ENCODE measurements around the gene RNF114. TPM values are rescaled to one million over a fixed set of nuclear protein-coding genes. Genes with fewer than 3 reads are reported as not detected.

RNF114 gene
- total RNA-seq, 1 donor from 2014 or later = 62.7 TPM

DNA sequence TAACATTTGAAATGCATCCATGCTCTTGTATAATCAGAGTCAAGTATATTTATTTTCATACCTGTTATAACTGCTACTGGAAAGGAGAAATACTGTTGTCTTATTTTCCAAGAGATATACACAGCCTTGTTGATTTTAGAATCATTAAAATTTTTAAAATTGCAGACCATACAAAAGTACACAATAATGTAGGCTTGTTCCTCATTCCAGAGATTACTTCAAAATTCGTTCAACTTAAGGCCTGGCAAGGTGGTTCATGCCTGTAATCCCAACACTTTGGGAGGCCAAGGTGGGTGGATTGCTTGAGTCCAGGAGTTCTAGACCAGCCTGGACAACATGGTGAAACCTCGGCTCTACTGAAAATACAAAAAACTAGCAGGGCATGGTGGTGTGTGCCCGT is 6.1 kb downstream of the RNF114 start:
- Histone ChIP-seq H2AFZ (ENCODE audit: low read depth, low read length) (no peak overlapping the region), H3K4me2 (ENCODE audit: low read length) (no peak overlapping the region), H4K20me1 (ENCODE audit: insufficient read depth, low read length) (peaks cover 51% of the 10 kb centered on the region), H3K27me3 (ENCODE audit: insufficient read depth, low read length) (no peaks in the 10 kb centered on the region), H3K4me3 (ENCODE audit: insufficient read depth, low read depth, low read length) (no peak overlapping the region), H3K27ac (ENCODE audit: low read depth, low read length) (no peak overlapping the region), H3K4me1 (ENCODE audit: insufficient read depth, low read length) (peaks cover 17% of the 10 kb centered on the region), H3K79me2 (ENCODE audit: insufficient read depth, low read length) (peaks cover 84% of the 10 kb centered on the region), H3K36me3 (ENCODE audit: insufficient read depth, low read length) (peaks cover 34% of the 10 kb centered on the region), H3K9me3 (ENCODE audit: insufficient read depth, low read depth, low read length) (no peaks in the 10 kb centered on the region), H3K9ac (ENCODE audit: low read length) (no peak overlapping the region)
- Mint-ChIP-seq H3K36me3 (ENCODE audit: low read depth, unreplicated experiment) (peaks cover 19% of the 10 kb centered on the region), H3K27ac (ENCODE audit: unreplicated experiment) (no peak overlapping the region), H3K9me3 (ENCODE audit: unreplicated experiment) (no peaks in the 10 kb centered on the region), H3K27me3 (ENCODE audit: low read depth, unreplicated experiment) (no peaks in the 10 kb centered on the region), H3K4me1 (ENCODE audit: low read depth, unreplicated experiment) (peaks cover 16% of the 10 kb centered on the region), H3K4me3 (ENCODE audit: unreplicated experiment) (no peak overlapping the region)
- TF ChIP-seq, protein P1, sequence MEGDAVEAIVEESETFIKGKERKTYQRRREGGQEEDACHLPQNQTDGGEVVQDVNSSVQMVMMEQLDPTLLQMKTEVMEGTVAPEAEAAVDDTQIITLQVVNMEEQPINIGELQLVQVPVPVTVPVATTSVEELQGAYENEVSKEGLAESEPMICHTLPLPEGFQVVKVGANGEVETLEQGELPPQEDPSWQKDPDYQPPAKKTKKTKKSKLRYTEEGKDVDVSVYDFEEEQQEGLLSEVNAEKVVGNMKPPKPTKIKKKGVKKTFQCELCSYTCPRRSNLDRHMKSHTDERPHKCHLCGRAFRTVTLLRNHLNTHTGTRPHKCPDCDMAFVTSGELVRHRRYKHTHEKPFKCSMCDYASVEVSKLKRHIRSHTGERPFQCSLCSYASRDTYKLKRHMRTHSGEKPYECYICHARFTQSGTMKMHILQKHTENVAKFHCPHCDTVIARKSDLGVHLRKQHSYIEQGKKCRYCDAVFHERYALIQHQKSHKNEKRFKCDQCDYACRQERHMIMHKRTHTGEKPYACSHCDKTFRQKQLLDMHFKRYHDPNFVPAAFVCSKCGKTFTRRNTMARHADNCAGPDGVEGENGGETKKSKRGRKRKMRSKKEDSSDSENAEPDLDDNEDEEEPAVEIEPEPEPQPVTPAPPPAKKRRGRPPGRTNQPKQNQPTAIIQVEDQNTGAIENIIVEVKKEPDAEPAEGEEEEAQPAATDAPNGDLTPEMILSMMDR (IDR thresholded peaks at IDR 0.05; ENCODE audit: insufficient read depth, low read depth, low read length) = no peak
- no peak for TF ChIP-seq EZH2 (IDR thresholded peaks at IDR 0.05; ENCODE audit: insufficient read depth, low read length)
- FAIRE-seq (no peak), DNase-seq (ENCODE audit: low read depth) (no peak)

DNA sequence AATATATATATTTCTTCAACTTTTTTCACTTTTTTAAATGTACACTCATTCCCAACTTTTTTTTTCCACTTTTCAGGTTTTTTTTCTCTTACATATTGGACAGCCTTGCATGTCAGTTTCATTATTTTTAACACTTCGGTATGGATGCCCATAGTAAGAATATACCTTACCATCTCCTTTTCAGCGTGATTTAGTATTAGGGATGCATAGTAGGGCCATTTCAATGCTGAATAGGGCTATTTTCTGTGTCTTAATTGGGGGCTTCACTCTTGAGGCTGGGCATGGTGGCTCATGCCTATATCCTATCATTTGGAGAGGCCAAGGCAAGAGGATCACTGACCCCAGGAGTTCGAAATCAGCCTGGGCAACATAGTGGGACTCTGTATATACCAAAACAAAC is 6.7 kb downstream of the RNF114 start:
- FAIRE-seq = no peak
- no peak overlapping the region for H3K4me2 ChIP-seq (ENCODE audit: low read length)
- no peaks in the 10 kb centered on the region for H3K27me3 ChIP-seq (ENCODE audit: insufficient read depth, low read length)
- H3K4me3 ChIP-seq (ENCODE audit: insufficient read depth, low read depth, low read length) = no peak overlapping the region
- H3K27ac Mint-ChIP-seq (ENCODE audit: unreplicated experiment) = no peak overlapping the region
- no peak overlapping the region for H3K9ac ChIP-seq (ENCODE audit: low read length)
- no peaks in the 10 kb centered on the region for H3K9me3 Mint-ChIP-seq (ENCODE audit: unreplicated experiment)
- H3K27ac ChIP-seq (ENCODE audit: low read depth, low read length) = no peak overlapping the region
- H3K9me3 ChIP-seq (ENCODE audit: insufficient read depth, low read depth, low read length) = no peaks in the 10 kb centered on the region
- H3K4me1 ChIP-seq (ENCODE audit: insufficient read depth, low read length) = peaks cover 13% of the 10 kb centered on the region
- H2AFZ ChIP-seq (ENCODE audit: low read depth, low read length) = no peak overlapping the region
- H3K4me3 Mint-ChIP-seq (ENCODE audit: unreplicated experiment) = no peak overlapping the region
- TF ChIP-seq, protein P1 (IDR thresholded peaks at IDR 0.05; ENCODE audit: insufficient read depth, low read depth, low read length) = no peak
- TF ChIP-seq EZH2 (IDR thresholded peaks at IDR 0.05; ENCODE audit: insufficient read depth, low read length) = no peak
- H3K27me3 Mint-ChIP-seq (ENCODE audit: low read depth, unreplicated experiment) = no peaks in the 10 kb centered on the region
- H3K36me3 ChIP-seq (ENCODE audit: insufficient read depth, low read length) = peaks cover 34% of the 10 kb centered on the region
- H3K79me2 ChIP-seq (ENCODE audit: insufficient read depth, low read length) = peaks cover 78% of the 10 kb centered on the region
- peaks cover 14% of the 10 kb centered on the region for H3K4me1 Mint-ChIP-seq (ENCODE audit: low read depth, unreplicated experiment)
- H3K36me3 Mint-ChIP-seq (ENCODE audit: low read depth, unreplicated experiment) = peaks cover 21% of the 10 kb centered on the region
- peaks cover 44% of the 10 kb centered on the region for H4K20me1 ChIP-seq (ENCODE audit: insufficient read depth, low read length)
- no peak for DNase-seq (ENCODE audit: low read depth)

DNA sequence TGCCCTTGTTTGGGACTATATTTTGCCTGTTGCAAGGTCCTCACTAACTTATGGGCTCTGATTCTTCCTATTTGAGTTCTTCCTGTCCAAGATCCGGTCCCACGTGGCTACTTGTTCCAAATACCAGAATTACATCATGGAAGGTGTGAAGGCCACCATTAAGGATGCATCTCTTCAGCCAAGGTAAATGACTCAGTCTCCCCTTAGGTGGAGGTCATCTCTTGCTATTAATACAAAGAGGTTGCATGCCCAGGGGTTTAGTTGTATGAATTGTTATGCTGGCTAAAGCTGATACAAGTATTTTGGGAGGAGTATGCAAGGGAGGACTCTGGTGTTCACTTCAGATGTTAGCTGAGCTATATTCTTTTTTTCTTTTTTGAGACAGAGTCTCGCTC is 9.1 kb downstream of the RNF114 start:
- Histone ChIP-seq H3K4me3 (ENCODE audit: insufficient read depth, low read depth, low read length) (no peak overlapping the region), H3K27ac (ENCODE audit: low read depth, low read length) (no peak overlapping the region), H3K4me2 (ENCODE audit: low read length) (no peak overlapping the region), H3K27me3 (ENCODE audit: insufficient read depth, low read length) (no peaks in the 10 kb centered on the region), H2AFZ (ENCODE audit: low read depth, low read length) (no peak overlapping the region), H3K79me2 (ENCODE audit: insufficient read depth, low read length) (peaks cover 58% of the 10 kb centered on the region), H3K9me3 (ENCODE audit: insufficient read depth, low read depth, low read length) (no peaks in the 10 kb centered on the region), H3K4me1 (ENCODE audit: insufficient read depth, low read length) (peaks cover 21% of the 10 kb centered on the region), H3K9ac (ENCODE audit: low read length) (no peak overlapping the region), H4K20me1 (ENCODE audit: insufficient read depth, low read length) (peaks cover 27% of the 10 kb centered on the region), H3K36me3 (ENCODE audit: insufficient read depth, low read length) (peaks cover 26% of the 10 kb centered on the region)
- Mint-ChIP-seq H3K9me3 (ENCODE audit: unreplicated experiment) (no peaks in the 10 kb centered on the region), H3K4me3 (ENCODE audit: unreplicated experiment) (no peak overlapping the region), H3K27ac (ENCODE audit: unreplicated experiment) (peak overlapping the region; percentile 30), H3K27me3 (ENCODE audit: low read depth, unreplicated experiment) (no peaks in the 10 kb centered on the region), H3K4me1 (ENCODE audit: low read depth, unreplicated experiment) (peaks cover 11% of the 10 kb centered on the region), H3K36me3 (ENCODE audit: low read depth, unreplicated experiment) (peaks cover 29% of the 10 kb centered on the region)
- DNase-seq (ENCODE audit: low read depth) (no peak), FAIRE-seq (no peak)
- TF ChIP-seq, protein P1 (IDR thresholded peaks at IDR 0.05; ENCODE audit: insufficient read depth, low read depth, low read length) = no peak
- no peak for TF ChIP-seq EZH2 (IDR thresholded peaks at IDR 0.05; ENCODE audit: insufficient read depth, low read length)
